ENCODE measurements around the gene TIA1.

Gene TIA1

GRCh38 chr2:70250434-70250833, 2.0 kb upstream of the TIA1 start:
- Histone ChIP-seq H3K9ac (ENCODE audit: low read length) (no peak overlapping the region), H3K4me2 (ENCODE audit: low read depth, low read length, poor library complexity, severe bottlenecking) (no peak overlapping the region), H3K9me3 (ENCODE audit: insufficient read depth, low read length) (no peaks in the 10 kb centered on the region), H2AFZ (ENCODE audit: low read depth, low read length, severe bottlenecking) (no peak overlapping the region), H3K27ac (ENCODE audit: low read depth, low read length) (no peak overlapping the region), H3K79me2 (ENCODE audit: insufficient read depth, low read length) (peaks cover 30% of the 10 kb centered on the region), H3K9me2 (replicated peaks; ENCODE audit: insufficient read depth, low read length) (no peaks in the 10 kb centered on the region), H3F3A (ENCODE audit: insufficient read depth) (peaks cover 16% of the 10 kb centered on the region), H3K36me3 (ENCODE audit: low read length) (no peaks in the 10 kb centered on the region; the same call in 1 of the 2 replicates), H3K4me3 (ENCODE audit: insufficient read depth, low read length, poor library complexity, severe bottlenecking) (no peak overlapping the region), H4K20me1 (ENCODE audit: low read depth, low read length) (0 out of 2 replicates have a peak, but pooled peaks cover 3% of the 10 kb centered on the region), H3K27me3 (ENCODE audit: low read length) (no peaks in the 10 kb centered on the region)
- no peak for TF ChIP-seq EZH2phosphoT487 (conservative IDR thresholded peaks at IDR 0.05; ENCODE audit: low read length)
- TF ChIP-seq, protein P1, sequence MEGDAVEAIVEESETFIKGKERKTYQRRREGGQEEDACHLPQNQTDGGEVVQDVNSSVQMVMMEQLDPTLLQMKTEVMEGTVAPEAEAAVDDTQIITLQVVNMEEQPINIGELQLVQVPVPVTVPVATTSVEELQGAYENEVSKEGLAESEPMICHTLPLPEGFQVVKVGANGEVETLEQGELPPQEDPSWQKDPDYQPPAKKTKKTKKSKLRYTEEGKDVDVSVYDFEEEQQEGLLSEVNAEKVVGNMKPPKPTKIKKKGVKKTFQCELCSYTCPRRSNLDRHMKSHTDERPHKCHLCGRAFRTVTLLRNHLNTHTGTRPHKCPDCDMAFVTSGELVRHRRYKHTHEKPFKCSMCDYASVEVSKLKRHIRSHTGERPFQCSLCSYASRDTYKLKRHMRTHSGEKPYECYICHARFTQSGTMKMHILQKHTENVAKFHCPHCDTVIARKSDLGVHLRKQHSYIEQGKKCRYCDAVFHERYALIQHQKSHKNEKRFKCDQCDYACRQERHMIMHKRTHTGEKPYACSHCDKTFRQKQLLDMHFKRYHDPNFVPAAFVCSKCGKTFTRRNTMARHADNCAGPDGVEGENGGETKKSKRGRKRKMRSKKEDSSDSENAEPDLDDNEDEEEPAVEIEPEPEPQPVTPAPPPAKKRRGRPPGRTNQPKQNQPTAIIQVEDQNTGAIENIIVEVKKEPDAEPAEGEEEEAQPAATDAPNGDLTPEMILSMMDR (IDR thresholded peaks at IDR 0.05; ENCODE audit: insufficient read depth, low read length, poor library complexity, severe bottlenecking) = no peak

DNA sequence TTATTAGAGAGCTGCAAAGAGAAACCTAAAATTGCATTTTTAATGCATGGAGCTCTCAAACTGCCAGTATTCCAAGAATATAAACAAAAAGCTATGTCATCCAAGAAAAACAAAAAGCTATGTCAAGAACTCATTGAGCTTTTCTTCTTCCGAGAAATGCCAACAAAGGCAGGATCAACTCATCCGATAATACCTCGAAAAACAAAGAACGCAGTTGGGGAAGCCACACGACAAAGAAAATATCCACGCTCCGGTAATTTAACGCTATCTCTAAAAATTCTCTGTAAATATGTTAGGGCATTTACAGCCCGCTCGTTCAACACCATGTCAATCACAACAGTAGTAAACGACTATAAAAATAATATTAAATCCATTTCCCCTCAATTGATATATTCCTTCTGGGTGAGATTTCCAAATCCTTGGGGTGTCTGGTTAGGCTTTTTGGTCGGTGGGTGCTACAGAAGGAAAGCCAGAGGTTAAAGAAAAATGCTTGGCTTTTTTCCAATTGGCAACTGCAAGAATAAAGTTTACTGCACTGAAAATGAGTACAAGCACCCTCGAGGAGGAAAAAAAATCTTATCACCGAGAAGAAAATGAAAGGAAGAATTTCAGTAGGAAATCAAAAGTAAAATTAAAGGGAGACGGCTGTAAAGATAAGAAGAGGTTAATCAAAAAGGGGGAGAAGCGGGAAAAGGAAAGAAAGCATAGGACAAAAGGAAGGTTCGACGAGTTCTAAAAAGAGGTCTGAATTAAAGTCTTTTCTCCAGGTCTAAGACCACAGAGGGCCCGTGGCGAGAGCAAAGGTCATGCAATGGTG, 856 bp downstream of the TIA1 start:
- no peaks in the 10 kb centered on the region for H3K9me3 ChIP-seq (ENCODE audit: insufficient read depth, low read length)
- TF ChIP-seq EZH2phosphoT487 (conservative IDR thresholded peaks at IDR 0.05; ENCODE audit: low read length) = no peak
- TF ChIP-seq, protein P1 (IDR thresholded peaks at IDR 0.05; ENCODE audit: insufficient read depth, low read length, poor library complexity, severe bottlenecking) = no peak
- H3K4me2 ChIP-seq (ENCODE audit: low read depth, low read length, poor library complexity, severe bottlenecking) = peak overlapping the region; percentile 98
- H3F3A ChIP-seq (ENCODE audit: insufficient read depth) = peaks cover 16% of the 10 kb centered on the region
- H3K9me2 ChIP-seq (replicated peaks; ENCODE audit: insufficient read depth, low read length) = no peaks in the 10 kb centered on the region
- H3K9ac ChIP-seq (ENCODE audit: low read length) = peak overlapping the region; percentile 91
- 0 out of 2 replicates have a peak, but pooled peaks cover 3% of the 10 kb centered on the region for H4K20me1 ChIP-seq (ENCODE audit: low read depth, low read length)
- peak overlapping the region; percentile 82 for H3K27ac ChIP-seq (ENCODE audit: low read depth, low read length)
- peak overlapping the region; percentile 83 for H2AFZ ChIP-seq (ENCODE audit: low read depth, low read length, severe bottlenecking)
- H3K79me2 ChIP-seq (ENCODE audit: insufficient read depth, low read length) = peaks cover 58% of the 10 kb centered on the region
- peak overlapping the region; percentile 89 for H3K4me3 ChIP-seq (ENCODE audit: insufficient read depth, low read length, poor library complexity, severe bottlenecking)
- no peaks in the 10 kb centered on the region for H3K27me3 ChIP-seq (ENCODE audit: low read length)
- H3K36me3 ChIP-seq (ENCODE audit: low read length) = no peaks in the 10 kb centered on the region; the same call in 1 of the 2 replicates

GRCh38 chr2:70243806-70244584, 4.4 kb downstream of the TIA1 start:
- Histone ChIP-seq H3F3A (ENCODE audit: insufficient read depth) (peaks cover 3% of the 10 kb centered on the region; the same call in 1 of the 2 replicates), H4K20me1 (ENCODE audit: low read depth, low read length) (peaks cover 16% of the 10 kb centered on the region; the same call in 1 of the 2 replicates), H3K4me2 (ENCODE audit: low read depth, low read length, poor library complexity, severe bottlenecking) (no peak overlapping the region), H3K4me3 (ENCODE audit: insufficient read depth, low read length, poor library complexity, severe bottlenecking) (no peak overlapping the region), H3K27me3 (ENCODE audit: low read length) (no peaks in the 10 kb centered on the region), H3K9me2 (replicated peaks; ENCODE audit: insufficient read depth, low read length) (no peaks in the 10 kb centered on the region), H3K36me3 (ENCODE audit: low read length) (peaks cover 14% of the 10 kb centered on the region; the same call in 1 of the 2 replicates), H3K9ac (ENCODE audit: low read length) (no peak overlapping the region), H3K27ac (ENCODE audit: low read depth, low read length) (no peak overlapping the region), H3K9me3 (ENCODE audit: insufficient read depth, low read length) (no peaks in the 10 kb centered on the region), H3K79me2 (ENCODE audit: insufficient read depth, low read length) (peaks cover 94% of the 10 kb centered on the region), H2AFZ (ENCODE audit: low read depth, low read length, severe bottlenecking) (no peak overlapping the region)
- TF ChIP-seq EZH2phosphoT487 (conservative IDR thresholded peaks at IDR 0.05; ENCODE audit: low read length) = no peak
- TF ChIP-seq, protein P1 (IDR thresholded peaks at IDR 0.05; ENCODE audit: insufficient read depth, low read length, poor library complexity, severe bottlenecking) = no peak
